ENCODE results near the gene TCHH.

TCHH gene

DNA sequence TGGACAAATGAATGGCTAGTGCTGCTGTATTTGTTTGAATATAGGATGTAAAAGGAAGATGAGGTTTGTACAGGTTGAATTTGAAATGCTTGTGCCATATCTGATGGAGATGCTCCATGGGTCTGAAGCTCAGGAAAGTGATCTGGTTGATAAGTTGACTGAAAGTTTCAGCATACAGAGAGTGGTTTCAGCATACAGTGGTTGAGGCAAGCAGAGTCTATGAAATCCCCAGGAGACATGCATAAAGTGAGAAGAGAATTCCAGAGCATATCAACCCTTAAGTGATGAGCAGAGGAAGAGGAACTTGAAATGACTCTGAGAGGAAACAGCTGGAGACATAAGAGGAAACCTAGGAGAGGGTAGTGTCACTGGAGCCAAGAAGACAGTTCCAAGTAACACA lies 48.1 kb downstream of the TCHH start:
- DNase-seq (ENCODE audit: low spot score), result no peak

GRCh38 chr1:152061952-152062351 lies 53.3 kb downstream of the TCHH start:
- no peak for DNase-seq (ENCODE audit: low spot score)
